HCT116 (cell line): ENCODE results near the gene NSD2. TPM values are rescaled to one million over a fixed set of nuclear protein-coding genes. Genes with fewer than 3 reads are reported as not detected.

Experiments
- ATAC-seq: fragments of 200-7000 bp; cut with Tn5 transposase; 2 replicates; pipeline ENCODE4 v1.9.1; 2020; ENCODE audit warnings: mild to moderate bottlenecking, moderate library complexity
- BruUV-seq: library from RNA; stranded (reverse); fragments of 400-500 nt; replicated peaks from 2 replicates; lab custom pipeline; 2021; lab: Mats Ljungman, UMichigan
- CTCF ChIA-PET: fragments of 300-600 bp; sonication (Branson Sonifier 250); formaldehyde crosslinking; loops from one replicate; lab custom pipeline; 2021; ENCODE audit warnings: antibody characterized with exemption; lab: Charles Lee
- POLR2A ChIA-PET: fragments of 300-600, 350-600 bp; sonication (Branson Sonifier 250); formaldehyde crosslinking; loops from one replicate; lab custom pipeline; 2021; ENCODE audit warnings: antibody characterized with exemption; lab: Charles Lee
- RAD21 ChIA-PET, 2 experiments: fragments of 300-600 bp; sonication (Branson Sonifier 250); formaldehyde crosslinking; loops; one replicate each; lab custom pipeline; 2023; ENCODE audit warnings: low total read pairs in 2 of 2; ENCODE audit not compliant: uncharacterized antibody in 2 of 2, unreplicated experiment in 2 of 2, low non-redundant PET in 1 of 2; lab: Charles Lee
- DNase-seq: peaks from one replicate; pipeline ENCODE4 v3.0.0-alpha.2; 2010; ENCODE audit warnings: low read depth, low spot score
- H2AFZ ChIP-seq: fragments of 200-600 bp; shearing (Covaris generic), sonication (generic); 2 replicates; pipeline ENCODE4 v1.6.1; 2017; ENCODE audit warnings: low read depth, mixed run types, mixed read lengths, antibody characterized with exemption, low read length; ENCODE audit not compliant: poor library complexity, severe bottlenecking
- H3K27ac ChIP-seq: 2 replicates; pipeline ENCODE4 v1.5.1; 2012; ENCODE audit warnings: low read depth, low read length
- H3K27me3 ChIP-seq: fragments of 200-600 bp; sonication (generic); 2 replicates; pipeline ENCODE4 v1.6.1; 2016; ENCODE audit warnings: mixed run types, low read length, mixed read lengths; ENCODE audit not compliant: insufficient read depth
- H3K36me3 ChIP-seq, 2 experiments: fragments of 200-500 bp in 1 of 2; fragments of 200-600 bp in 1 of 2; sonication (Bioruptor generic) in 1 of 2; sonication (generic) in 1 of 2; 2 replicates each; pipeline versions ENCODE4 v1.5.1 to v1.6.1; 2014 to 2016; ENCODE audit warnings: low read length in 2 of 2, inconsistent platforms in 1 of 2, mixed read lengths in 1 of 2, mixed run types in 1 of 2; ENCODE audit not compliant: insufficient read depth in 2 of 2, control insufficient read depth in 1 of 2
- H3K4me1 ChIP-seq, 2 experiments: fragments of 200-600 bp in 1 of 2; sonication (generic) in 1 of 2; 2 replicates each; pipeline versions ENCODE4 v1.5.1 to v1.6.1; 2012 to 2017; ENCODE audit warnings: low read length in 2 of 2, inconsistent platforms in 1 of 2, mild to moderate bottlenecking in 1 of 2, mixed read lengths in 1 of 2, mixed run types in 1 of 2, moderate library complexity in 1 of 2; ENCODE audit not compliant: insufficient read depth in 2 of 2, control insufficient read depth in 1 of 2
- H3K4me2 ChIP-seq: fragments of 200-600 bp; sonication (generic); 2 replicates; pipeline ENCODE4 v1.6.1; 2017; ENCODE audit warnings: mixed run types, low read length, mixed read lengths
- H3K4me3 ChIP-seq, 2 experiments: fragments of 200-600 bp in 1 of 2; sonication (generic) in 1 of 2; replicated peaks in 1 of 2; 2 replicates each; pipeline ENCODE4 v1.5.1; 2011 to 2016; ENCODE audit warnings: low read length in 2 of 2, control low read depth in 1 of 2, low read depth in 1 of 2, mild to moderate bottlenecking in 1 of 2, mixed read lengths in 1 of 2, mixed run types in 1 of 2
- H3K79me2 ChIP-seq: fragments of 200-600 bp; sonication (generic); 2 replicates; pipeline ENCODE4 v1.6.1; 2017; ENCODE audit warnings: mild to moderate bottlenecking, mixed run types, low read length, moderate library complexity, mixed read lengths; ENCODE audit not compliant: insufficient read depth
- H3K9ac ChIP-seq: fragments of 200-600 bp; sonication (generic); 2 replicates; pipeline ENCODE4 v1.6.1; 2016; ENCODE audit warnings: low read length, mixed read lengths
- H3K9me2 ChIP-seq: fragments of 200-600 bp; sonication (generic), shearing (Covaris generic); 2 replicates; pipeline ENCODE4 v1.6.1; 2017; ENCODE audit warnings: mixed run types, mild to moderate bottlenecking, moderate library complexity; ENCODE audit not compliant: insufficient read depth
- H3K9me3 ChIP-seq, 2 experiments: fragments of 200-500 bp in 1 of 2; fragments of 200-600 bp in 1 of 2; sonication (Bioruptor generic) in 1 of 2; sonication (generic) in 1 of 2; 2 replicates each; pipeline ENCODE4 v1.6.1; 2014 to 2017; ENCODE audit warnings: low read length in 2 of 2, mixed read lengths in 2 of 2, inconsistent platforms in 1 of 2, low read depth in 1 of 2, mild to moderate bottlenecking in 1 of 2, mixed run types in 1 of 2, moderate library complexity in 1 of 2; ENCODE audit not compliant: control insufficient read depth in 1 of 2, insufficient read depth in 1 of 2
- H4K20me1 ChIP-seq: fragments of 200-600 bp; sonication (generic), shearing (Covaris generic); 2 replicates; pipeline ENCODE4 v1.6.1; 2017; ENCODE audit warnings: mixed run types, mild to moderate bottlenecking, moderate library complexity; ENCODE audit not compliant: insufficient read depth
- CBX3 ChIP-seq: IDR thresholded peaks from 2 replicates; pipeline ENCODE4 v1.6.1; 2012; ENCODE audit warnings: low read depth
- CEBPB ChIP-seq: IDR thresholded peaks from 2 replicates; pipeline ENCODE4 v1.6.1; 2012; ENCODE audit warnings: low read depth
- ELF1 ChIP-seq: IDR thresholded peaks from 2 replicates; pipeline ENCODE4 v1.6.1; 2012; ENCODE audit warnings: low read depth, borderline replicate concordance
- EZH2 ChIP-seq: fragments of 200-600 bp; sonication (generic); IDR thresholded peaks from 2 replicates; pipeline ENCODE4 v1.6.1; 2017; ENCODE audit warnings: antibody characterized with exemption, mixed run types
- POLR2A ChIP-seq: IDR thresholded peaks from 2 replicates; pipeline ENCODE4 v1.7.0; 2011; ENCODE audit warnings: borderline replicate concordance; ENCODE audit not compliant: insufficient read depth, insufficient read length; ENCODE audit errors: extremely low read depth
- SIN3A ChIP-seq: IDR thresholded peaks from 2 replicates; pipeline ENCODE4 v1.6.1; 2012; ENCODE audit warnings: low read depth
- SP1 ChIP-seq: IDR thresholded peaks from 2 replicates; pipeline ENCODE4 v1.6.1; 2012; ENCODE audit warnings: low read depth
- SRF ChIP-seq: IDR thresholded peaks from 2 replicates; pipeline ENCODE4 v1.6.1; 2012; ENCODE audit warnings: low read depth
- TCF7L2 ChIP-seq: IDR thresholded peaks from 2 replicates; pipeline ENCODE4 v1.7.0; 2011; ENCODE audit warnings: borderline replicate concordance, inconsistent platforms; ENCODE audit not compliant: insufficient read depth, insufficient read length; ENCODE audit errors: extremely low read depth
- intact Hi-C: fragments of 100-400 bp; cut with micrococcal nuclease; formaldehyde crosslinking; loops from 2 replicates; pipeline ENCODE4 v1.10.0; 2022
- total RNA-seq: library from RNA; stranded (reverse); gene quantifications from one replicate; pipeline ENCODE4 v1.2.1, GENCODE V29; 2021; ENCODE audit not compliant: unreplicated experiment
- TF ChIP-seq, protein P1 (sequence below): IDR thresholded peaks from 2 replicates; pipeline ENCODE4 v1.6.1; 2012
- TF ChIP-seq, protein P2 (sequence below), 3 experiments: fragments of 200-600 bp in 1 of 3; sonication (generic) in 1 of 3; IDR thresholded peaks in 2 of 3; conservative IDR thresholded peaks in 1 of 3; 2 replicates each; pipeline ENCODE4 v1.5.1; 2012 to 2017; ENCODE audit warnings: low read depth in 2 of 3, low read length in 2 of 3, antibody characterized with exemption in 1 of 3, borderline replicate concordance in 1 of 3, control low read depth in 1 of 3, mild to moderate bottlenecking in 1 of 3, mixed read lengths in 1 of 3, mixed run types in 1 of 3, moderate library complexity in 1 of 3; ENCODE audit not compliant: insufficient read depth in 1 of 3
- TF ChIP-seq, protein P3 (sequence below): IDR thresholded peaks from 2 replicates; pipeline ENCODE4 v1.6.1; 2012
- TF ChIP-seq, protein P4 (sequence below): IDR thresholded peaks from 2 replicates; pipeline ENCODE4 v1.6.1; 2011; ENCODE audit warnings: mild to moderate bottlenecking, low read length, moderate library complexity; ENCODE audit not compliant: insufficient replicate concordance; ENCODE audit errors: extremely low read depth

The NSD2 gene
- total RNA-seq, 1 experiment from 2014 or later: 145 TPM

DNA sequence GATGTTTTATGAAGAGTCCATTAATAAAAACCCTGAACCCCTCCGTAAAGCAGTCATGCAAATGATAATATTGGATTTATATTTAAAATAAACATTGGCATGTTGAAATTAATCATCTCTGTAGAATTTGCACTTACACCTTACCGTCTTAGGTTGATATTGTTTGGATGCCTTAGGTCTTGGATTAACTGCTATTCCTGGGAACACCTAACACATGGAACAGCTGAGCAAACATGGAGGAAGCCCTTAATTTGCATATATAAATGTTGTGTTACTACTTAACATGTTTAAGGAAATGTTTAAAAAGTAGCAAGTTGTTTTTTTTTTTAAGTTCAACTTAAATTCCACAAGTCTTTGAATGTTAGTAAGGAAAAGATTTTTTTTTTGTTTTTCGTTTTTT is 62.5 kb downstream of the NSD2 start:
- ChIA-PET POLR2A (no interaction called here), CTCF (no interaction called here), RAD21 (no interaction called here)
- H3K9me3 ChIP-seq: no peaks in the 10 kb centered on the region
- ATAC-seq (no peak), DNase-seq (no peak)
- TF ChIP-seq, protein P1, sequence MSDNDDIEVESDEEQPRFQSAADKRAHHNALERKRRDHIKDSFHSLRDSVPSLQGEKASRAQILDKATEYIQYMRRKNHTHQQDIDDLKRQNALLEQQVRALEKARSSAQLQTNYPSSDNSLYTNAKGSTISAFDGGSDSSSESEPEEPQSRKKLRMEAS: no peak
- no peak for TF ChIP-seq SRF
- no peak for TF ChIP-seq POLR2A
- no peak for TF ChIP-seq CBX3
- TF ChIP-seq, protein P2, sequence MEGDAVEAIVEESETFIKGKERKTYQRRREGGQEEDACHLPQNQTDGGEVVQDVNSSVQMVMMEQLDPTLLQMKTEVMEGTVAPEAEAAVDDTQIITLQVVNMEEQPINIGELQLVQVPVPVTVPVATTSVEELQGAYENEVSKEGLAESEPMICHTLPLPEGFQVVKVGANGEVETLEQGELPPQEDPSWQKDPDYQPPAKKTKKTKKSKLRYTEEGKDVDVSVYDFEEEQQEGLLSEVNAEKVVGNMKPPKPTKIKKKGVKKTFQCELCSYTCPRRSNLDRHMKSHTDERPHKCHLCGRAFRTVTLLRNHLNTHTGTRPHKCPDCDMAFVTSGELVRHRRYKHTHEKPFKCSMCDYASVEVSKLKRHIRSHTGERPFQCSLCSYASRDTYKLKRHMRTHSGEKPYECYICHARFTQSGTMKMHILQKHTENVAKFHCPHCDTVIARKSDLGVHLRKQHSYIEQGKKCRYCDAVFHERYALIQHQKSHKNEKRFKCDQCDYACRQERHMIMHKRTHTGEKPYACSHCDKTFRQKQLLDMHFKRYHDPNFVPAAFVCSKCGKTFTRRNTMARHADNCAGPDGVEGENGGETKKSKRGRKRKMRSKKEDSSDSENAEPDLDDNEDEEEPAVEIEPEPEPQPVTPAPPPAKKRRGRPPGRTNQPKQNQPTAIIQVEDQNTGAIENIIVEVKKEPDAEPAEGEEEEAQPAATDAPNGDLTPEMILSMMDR (IDR thresholded peaks at IDR 0.05 in 2 of 3, conservative IDR thresholded peaks at IDR 0.05 in 1 of 3; ENCODE audit: borderline replicate concordance in 1 of 3, insufficient read depth in 1 of 3, low read depth in 2 of 3, low read length in 2 of 3): no peak
- TF ChIP-seq SP1: no peak
- TF ChIP-seq, protein P3, sequence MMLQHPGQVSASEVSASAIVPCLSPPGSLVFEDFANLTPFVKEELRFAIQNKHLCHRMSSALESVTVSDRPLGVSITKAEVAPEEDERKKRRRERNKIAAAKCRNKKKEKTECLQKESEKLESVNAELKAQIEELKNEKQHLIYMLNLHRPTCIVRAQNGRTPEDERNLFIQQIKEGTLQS: no peak
- TF ChIP-seq EZH2: no peak
- TF ChIP-seq CEBPB: no peak
- no peak for TF ChIP-seq SIN3A
- no peak for TF ChIP-seq ELF1
- no peak for TF ChIP-seq TCF7L2
- TF ChIP-seq, protein P4, sequence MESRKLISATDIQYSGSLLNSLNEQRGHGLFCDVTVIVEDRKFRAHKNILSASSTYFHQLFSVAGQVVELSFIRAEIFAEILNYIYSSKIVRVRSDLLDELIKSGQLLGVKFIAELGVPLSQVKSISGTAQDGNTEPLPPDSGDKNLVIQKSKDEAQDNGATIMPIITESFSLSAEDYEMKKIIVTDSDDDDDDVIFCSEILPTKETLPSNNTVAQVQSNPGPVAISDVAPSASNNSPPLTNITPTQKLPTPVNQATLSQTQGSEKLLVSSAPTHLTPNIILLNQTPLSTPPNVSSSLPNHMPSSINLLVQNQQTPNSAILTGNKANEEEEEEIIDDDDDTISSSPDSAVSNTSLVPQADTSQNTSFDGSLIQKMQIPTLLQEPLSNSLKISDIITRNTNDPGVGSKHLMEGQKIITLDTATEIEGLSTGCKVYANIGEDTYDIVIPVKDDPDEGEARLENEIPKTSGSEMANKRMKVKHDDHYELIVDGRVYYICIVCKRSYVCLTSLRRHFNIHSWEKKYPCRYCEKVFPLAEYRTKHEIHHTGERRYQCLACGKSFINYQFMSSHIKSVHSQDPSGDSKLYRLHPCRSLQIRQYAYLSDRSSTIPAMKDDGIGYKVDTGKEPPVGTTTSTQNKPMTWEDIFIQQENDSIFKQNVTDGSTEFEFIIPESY: no peak
- no peaks in the 10 kb centered on the region for H3K27me3 ChIP-seq
- peaks cover 45% of the 10 kb centered on the region for H3K79me2 ChIP-seq
- H3K9ac ChIP-seq: no peak overlapping the region
- peaks cover 0 to 9% of the 10 kb centered on the region in 2 experiments; a peak in 2 of 4 replicates for H3K4me1 ChIP-seq
- H3K27ac ChIP-seq: no peak overlapping the region
- no peaks in the 10 kb centered on the region for H4K20me1 ChIP-seq
- H3K4me2 ChIP-seq: no peak overlapping the region
- H3K4me3 ChIP-seq: no peak overlapping the region
- intact Hi-C loops: no loop called here
- no peak overlapping the region for H2AFZ ChIP-seq
- no TSS peak for BruUV-seq
- peaks cover 13 to 27% of the 10 kb centered on the region in 2 experiments; a peak in 3 of 4 replicates for H3K36me3 ChIP-seq
- H3K9me2 ChIP-seq: no peaks in the 10 kb centered on the region
